SK-N-SH (cell line): Measurements from ENCODE around the gene PTK6. TPM values are rescaled to one million over a fixed set of nuclear protein-coding genes. Genes with fewer than 3 reads are reported as not detected.

ENCODE experiments used
- CTCF ChIA-PET: fragments of 300-600, 350-600 bp; formaldehyde crosslinking; extraction: SDS; loops from one replicate; lab custom pipeline; 2021; lab: Yijun Ruan, JAX
- POLR2A ChIA-PET: fragments of 350-600 bp; sonication (Branson Sonifier 250); formaldehyde crosslinking; extraction: SDS; loops from one replicate; lab custom pipeline; 2020; ENCODE audit warnings: antibody characterized with exemption, inconsistent platforms; lab: Yijun Ruan, JAX
- DNase-seq: peaks from one replicate; pipeline ENCODE4 v3.0.0; 2012
- H2AFZ ChIP-seq: fragments of 200-600 bp; sonication (generic); 2 replicates; pipeline ENCODE4 v1.8.1; 2016; ENCODE audit warnings: antibody characterized with exemption, mild to moderate bottlenecking, low read depth
- H3F3A ChIP-seq: fragments of 200-600 bp; sonication (generic); replicated peaks from 2 replicates; pipeline ENCODE3; 2016; ENCODE audit warnings: antibody characterized with exemption, mild to moderate bottlenecking; ENCODE audit not compliant: insufficient read depth
- H3K27ac ChIP-seq, 2 experiments: fragments of 200-500 bp in 1 of 2; fragments of 200-600 bp in 1 of 2; sonication (Bioruptor generic) in 1 of 2; sonication (generic), shearing (Covaris generic) in 1 of 2; 2 replicates each; pipeline versions ENCODE4 v1.5.1 to v1.6.1; 2014 to 2016; ENCODE audit warnings: low read depth in 2 of 2, inconsistent platforms in 1 of 2, low read length in 1 of 2, mild to moderate bottlenecking in 1 of 2, mixed read lengths in 1 of 2
- H3K27me3 ChIP-seq: fragments of 200-600 bp; sonication (generic), shearing (Covaris generic); 2 replicates; pipeline ENCODE4 v1.6.1; 2016; ENCODE audit warnings: mixed run types; ENCODE audit not compliant: insufficient read depth
- H3K36me3 ChIP-seq, 2 experiments: fragments of 200-500 bp in 1 of 2; fragments of 200-600 bp in 1 of 2; sonication (Bioruptor generic) in 1 of 2; sonication (generic) in 1 of 2; replicated peaks in 1 of 2; 2 replicates each; pipeline versions ENCODE3 to v1.5.1; 2014 to 2016; ENCODE audit warnings: low read length in 1 of 2, mild to moderate bottlenecking in 1 of 2; ENCODE audit not compliant: insufficient read depth in 2 of 2, control insufficient read depth in 1 of 2
- H3K4me1 ChIP-seq, 2 experiments: fragments of 200-500 bp in 1 of 2; fragments of 200-600 bp in 1 of 2; sonication (Bioruptor generic) in 1 of 2; sonication (generic), shearing (Covaris generic) in 1 of 2; 2 replicates each; pipeline versions ENCODE4 v1.5.1 to v1.6.1; 2014 to 2016; ENCODE audit warnings: low read depth in 1 of 2, low read length in 1 of 2, mixed run types in 1 of 2; ENCODE audit not compliant: insufficient read depth in 2 of 2, control insufficient read depth in 1 of 2
- H3K4me2 ChIP-seq: fragments of 200-600 bp; sonication (generic), shearing (Covaris generic); 2 replicates; pipeline ENCODE4 v1.6.1; 2017; ENCODE audit warnings: mixed run types
- H3K4me3 ChIP-seq, 2 experiments: fragments of 200-500 bp in 1 of 2; fragments of 200-600 bp in 1 of 2; sonication (Bioruptor generic) in 1 of 2; sonication (generic), shearing (Covaris generic) in 1 of 2; 2 replicates each; pipeline versions ENCODE4 v1.5.1 to v1.8.1; 2014 to 2016; ENCODE audit warnings: low read depth in 2 of 2, inconsistent platforms in 1 of 2, low read length in 1 of 2, mild to moderate bottlenecking in 1 of 2, mixed read lengths in 1 of 2, moderate library complexity in 1 of 2
- H3K79me2 ChIP-seq: fragments of 200-600 bp; sonication (generic); 2 replicates; pipeline ENCODE4 v1.8.1; 2017; ENCODE audit warnings: mild to moderate bottlenecking; ENCODE audit not compliant: insufficient read depth
- H3K9ac ChIP-seq: fragments of 200-600 bp; sonication (generic); 2 replicates; pipeline ENCODE4 v1.6.1; 2017; ENCODE audit warnings: mixed run types
- H3K9me2 ChIP-seq: fragments of 200-600 bp; sonication (generic); 2 replicates; pipeline ENCODE4 v1.6.1; 2017; ENCODE audit warnings: mixed run types
- H3K9me3 ChIP-seq: fragments of 200-600 bp; sonication (generic); 2 replicates; pipeline ENCODE4 v1.6.1; 2017; ENCODE audit warnings: mixed run types, mild to moderate bottlenecking, moderate library complexity
- H4K20me1 ChIP-seq: fragments of 200-600 bp; sonication (generic); 2 replicates; pipeline ENCODE4 v1.6.1; 2017; ENCODE audit warnings: mild to moderate bottlenecking, mixed run types; ENCODE audit not compliant: insufficient read depth
- CTCF ChIP-seq: fragments of 200-600 bp; sonication (generic); IDR thresholded peaks from 2 replicates; pipeline ENCODE4 v1.6.1; 2017; ENCODE audit warnings: antibody characterized with exemption, mild to moderate bottlenecking, moderate library complexity
- FOXM1 ChIP-seq: IDR thresholded peaks from 2 replicates; pipeline ENCODE4 v1.4.0; 2012; ENCODE audit warnings: low read depth, mild to moderate bottlenecking
- GABPA ChIP-seq: IDR thresholded peaks from 2 replicates; pipeline ENCODE4 v1.4.0; 2012; ENCODE audit warnings: low read depth, mild to moderate bottlenecking
- GATA2 ChIP-seq: sonication (generic); formaldehyde crosslinking; IDR thresholded peaks from 2 replicates; pipeline ENCODE4 v1.5.0; 2020; ENCODE audit warnings: mild to moderate bottlenecking, missing genetic modification reagents
- IRF3 ChIP-seq: fragments of 150-350 bp; IDR thresholded peaks from 2 replicates; pipeline ENCODE4 v1.6.1; 2016; ENCODE audit warnings: mild to moderate bottlenecking, low read depth, low read length
- JUND ChIP-seq: IDR thresholded peaks from 2 replicates; pipeline ENCODE4 v1.4.0; 2012
- MXI1 ChIP-seq: IDR thresholded peaks from 2 replicates; pipeline ENCODE4 v1.6.1; 2012; ENCODE audit warnings: mild to moderate bottlenecking, low read depth, low read length, improper control_type of control experiment
- NRF1 ChIP-seq: IDR thresholded peaks from 2 replicates; pipeline ENCODE4 v1.6.1; 2012; ENCODE audit warnings: low read depth, mild to moderate bottlenecking, low read length
- PBX3 ChIP-seq: IDR thresholded peaks from 2 replicates; pipeline ENCODE4; 2012
- POLR2AphosphoS5 ChIP-seq: IDR thresholded peaks from 2 replicates; pipeline ENCODE4 v1.6.1; 2012; ENCODE audit warnings: low read depth, low read length
- REST ChIP-seq: IDR thresholded peaks from 2 replicates; pipeline ENCODE4 v1.6.1; 2012; ENCODE audit warnings: mild to moderate bottlenecking, low read depth, low read length, moderate library complexity
- SMC3 ChIP-seq: IDR thresholded peaks from 2 replicates; pipeline ENCODE4 v1.6.1; 2012; ENCODE audit warnings: low read depth, low read length, improper control_type of control experiment
- TAF1 ChIP-seq: IDR thresholded peaks from 2 replicates; pipeline ENCODE4 v1.6.1; 2012; ENCODE audit warnings: low read depth, mild to moderate bottlenecking, low read length, moderate library complexity, borderline replicate concordance
- TEAD4 ChIP-seq: IDR thresholded peaks from 2 replicates; pipeline ENCODE4 v1.4.0; 2012; ENCODE audit warnings: mild to moderate bottlenecking, borderline replicate concordance; ENCODE audit not compliant: insufficient read depth
- USF2 ChIP-seq: fragments of 150-350 bp; IDR thresholded peaks from 2 replicates; pipeline ENCODE4 v1.6.1; 2017; ENCODE audit warnings: antibody characterized with exemption, low read length, low read depth, borderline replicate concordance
- whole genome bisulfite sequencing: methylation state at CpG from one replicate; pipeline ENCODE4 v1.1.6; 2017; ENCODE audit warnings: low lambda C conversion rate; 5-methylcytosine and 5-hydroxymethylcytosine counted together
- polyA plus RNA-seq, 3 experiments: library from polyadenylated mRNA; depleted of rRNA; stranded (reverse); fragments of >200 nt; gene quantifications; 2 replicates each; pipeline ENCODE4 v1.2.3, GENCODE V29; 2012

PTK6 gene
- polyA plus RNA-seq, 1 of the 3 experiments (the other 2 are of a cell fraction): 0.07 TPM

- WGBS: 96% methylated on average over 18 of the region's 45 CpGs
- H3K4me3 ChIP-seq: no peak overlapping the region
- no peak for DNase-seq
- TF ChIP-seq GABPA (no peak), FOXM1 (no peak), GATA2 (CRISPR knock-in tag) (no peak), IRF3 (no peak)
- TF ChIP-seq, all 33 proteins: peak for 0
- H3K27ac ChIP-seq: no peak overlapping the region; a peak in 1 of 4 replicates
- H3K79me2 ChIP-seq: no peaks in the 10 kb centered on the region
- no peak overlapping the region for H3K9ac ChIP-seq
- H3K9me2 ChIP-seq: no peaks in the 10 kb centered on the region
- no peak overlapping the region for H2AFZ ChIP-seq
- H3K27me3 ChIP-seq: no peaks in the 10 kb centered on the region
- H3K4me1 ChIP-seq: peaks cover 0 to 14% of the 10 kb centered on the region in 2 experiments; a peak in 1 of 4 replicates
- H3F3A ChIP-seq: peaks cover 9% of the 10 kb centered on the region
- H3K9me3 ChIP-seq: no peaks in the 10 kb centered on the region
- ChIA-PET POLR2A (no interaction called here), CTCF (interaction anchor here (0.8 to 1.8 kb wide), 4 partner anchors 13 to 96 kb away, joined by 3 to 12 read pairs (median 4); partner anchors contain the start of gene PTK6)
- H4K20me1 ChIP-seq: no peaks in the 10 kb centered on the region
- H3K4me2 ChIP-seq: no peak overlapping the region
- H3K36me3 ChIP-seq: peaks cover 0 to 4% of the 10 kb centered on the region in 2 experiments
These were observed 18.6 kb upstream of the PTK6 start for GRCh38 chr20:63555661-63556381.

GRCh38 chr20:63554361-63555278, 17.4 kb upstream of the PTK6 start:
- DNase-seq: no peak
- peak overlapping the region; percentile 71 to 85 for H3K4me3 ChIP-seq
- CTCF ChIA-PET: interaction anchor here (0.8 to 1.8 kb wide), 3 partner anchors 17 to 97 kb away, joined by 3 to 12 read pairs (median 3); partner anchors contain the start of gene PTK6
- TF ChIP-seq SMC3 (no peak), JUND (no peak), REST (no peak), CTCF (no peak), NRF1 (no peak), MXI1 (no peak), USF2 (no peak), TAF1 (no peak), PBX3 (no peak), TEAD4 (no peak), POLR2AphosphoS5 (no peak)

More at GRCh38 chr20:63554361-63555278, 17.4 kb upstream of the PTK6 start:
- WGBS: 70% methylated on average over 8 of the region's 38 CpGs
- Histone ChIP-seq H3K27ac (peak overlapping the region in 1 of 2 experiments; percentile 2; a peak in 1 of 4 replicates), H3K27me3 (no peaks in the 10 kb centered on the region), H3K36me3 (no peaks in the 10 kb centered on the region), H3K79me2 (no peaks in the 10 kb centered on the region), H4K20me1 (no peaks in the 10 kb centered on the region), H3F3A (peaks cover 9% of the 10 kb centered on the region), H3K9ac (peak overlapping the region; percentile 77), H2AFZ (no peak overlapping the region), H3K9me3 (no peaks in the 10 kb centered on the region), H3K9me2 (no peaks in the 10 kb centered on the region), H3K4me1 (peaks cover 0 to 14% of the 10 kb centered on the region in 2 experiments; a peak in 1 of 4 replicates), H3K4me2 (peak overlapping the region; percentile 99)
- POLR2A ChIA-PET: interaction anchor here (0.6 kb wide), 1 partner anchor 98 kb away, joined by 3 read pairs; no protein-coding TSS in a partner anchor
